GM21381 (cell line): Measurements from ENCODE around the gene KCTD12.
A peak's percentile ranks its signal among the peaks of the same experiment; 100 is the strongest.

Experiments
- ATAC-seq: cut with Tn5 transposase; IDR thresholded peaks from one replicate; pipeline ENCODE4 v1.9.1; 2021; ENCODE audit warnings: mild to moderate bottlenecking, moderate library complexity; ENCODE audit not compliant: unreplicated experiment

The KCTD12 gene

GRCh38 chr13:76888421-76888820 is 2.2 kb upstream of the KCTD12 start:
- no peak for ATAC-seq

- ATAC-seq = no peak
These were observed 915 bp upstream of the KCTD12 start for GRCh38 chr13:76887076-76887563.

GRCh38 chr13:76886005-76886291 is 257 bp downstream of the KCTD12 start:
- ATAC-seq = peak; percentile 20

- peak; percentile 45 for ATAC-seq
These were observed 801 bp downstream of the KCTD12 start for GRCh38 chr13:76885203-76886004.

- no peak for ATAC-seq
These were observed 1.4 kb downstream of the KCTD12 start for GRCh38 chr13:76884907-76885202.

GRCh38 chr13:76884186-76884906 is 1.9 kb downstream of the KCTD12 start:
- no peak for ATAC-seq

GRCh38 chr13:76883236-76883635 is 3.0 kb downstream of the KCTD12 start:
- ATAC-seq = no peak

- ATAC-seq = no peak
These were observed 3.8 kb downstream of the KCTD12 start for GRCh38 chr13:76882431-76882830.

- no peak for ATAC-seq
These were observed 6.3 kb downstream of the KCTD12 start for GRCh38 chr13:76879883-76880270.

- ATAC-seq = peak; percentile 94
These were observed 6.9 kb downstream of the KCTD12 start for GRCh38 chr13:76879203-76879882.

GRCh38 chr13:76878043-76878442 is 8.2 kb downstream of the KCTD12 start:
- ATAC-seq = no peak

GRCh38 chr13:76875271-76875815 is 10.9 kb downstream of the KCTD12 start:
- no peak for ATAC-seq

GRCh38 chr13:76874479-76874878 is 11.7 kb downstream of the KCTD12 start:
- peak; percentile 66 for ATAC-seq

- ATAC-seq = no peak
These were observed 12.8 kb downstream of the KCTD12 start for GRCh38 chr13:76873445-76873844.

GRCh38 chr13:76872675-76873074 is 13.5 kb downstream of the KCTD12 start:
- ATAC-seq = no peak

- no peak for ATAC-seq
These were observed 14.8 kb downstream of the KCTD12 start for GRCh38 chr13:76871432-76871831.

GRCh38 chr13:76868371-76868770 is 17.8 kb downstream of the KCTD12 start:
- no peak for ATAC-seq

GRCh38 chr13:76865996-76866503 is 20.2 kb downstream of the KCTD12 start:
- no peak for ATAC-seq

- ATAC-seq = no peak
These were observed 21.1 kb downstream of the KCTD12 start for GRCh38 chr13:76865109-76865508.

- ATAC-seq = no peak
These were observed 21.9 kb downstream of the KCTD12 start for GRCh38 chr13:76864259-76864658.

GRCh38 chr13:76863022-76863421 is 23.2 kb downstream of the KCTD12 start:
- no peak for ATAC-seq
